Endothelial cell (in vitro differentiated cells): ENCODE data around the gene GARIN5A. TPM values are rescaled to one million over a fixed set of nuclear protein-coding genes. Genes with fewer than 3 reads are reported as not detected.

Experiments used
- DNase-seq: peaks from one replicate; pipeline ENCODE4 v3.0.0; 2021; ENCODE audit warnings: low spot score
- H3K27ac Mint-ChIP-seq: one replicate; pipeline ENCODE4 v1.8.0; 2021; ENCODE audit warnings: mixed read lengths, inconsistent platforms; ENCODE audit not compliant: unreplicated experiment
- H3K27me3 Mint-ChIP-seq: one replicate; pipeline ENCODE4 v1.8.0; 2021; ENCODE audit warnings: mild to moderate bottlenecking, moderate library complexity, mixed read lengths, inconsistent platforms; ENCODE audit not compliant: unreplicated experiment
- H3K36me3 Mint-ChIP-seq: one replicate; pipeline ENCODE4 v1.8.0; 2021; ENCODE audit warnings: mild to moderate bottlenecking, low read depth, mixed read lengths, inconsistent platforms; ENCODE audit not compliant: unreplicated experiment
- H3K4me1 Mint-ChIP-seq: one replicate; pipeline ENCODE4 v1.8.0; 2021; ENCODE audit warnings: mild to moderate bottlenecking, mixed read lengths, inconsistent platforms; ENCODE audit not compliant: unreplicated experiment
- H3K4me3 Mint-ChIP-seq: one replicate; pipeline ENCODE4 v1.8.0; 2021; ENCODE audit warnings: mild to moderate bottlenecking, mixed read lengths, inconsistent platforms; ENCODE audit not compliant: unreplicated experiment
- H3K9me3 Mint-ChIP-seq: one replicate; pipeline ENCODE4 v1.8.0; 2021; ENCODE audit warnings: mixed read lengths, inconsistent platforms; ENCODE audit not compliant: unreplicated experiment
- CTCF ChIP-seq: fragments of 200-600 bp; sonication (generic); IDR thresholded peaks from one replicate; pipeline ENCODE4 v1.5.0; 2021; ENCODE audit warnings: antibody characterized with exemption; ENCODE audit not compliant: unreplicated experiment
- total RNA-seq: library from RNA; stranded (reverse); fragmentation: NEBNext Ultra II Directional; extraction: Animal tissue kit (Norgen Biotek cat#: 25700); gene quantifications from one replicate; pipeline ENCODE4 v1.2.1, GENCODE V29; 2021; ENCODE audit not compliant: unreplicated experiment

Gene GARIN5A
- total RNA-seq, 1 donor from 2014 or later, result not detected

GRCh38 chr19:50434525-50434924 lies 42.1 kb downstream of the GARIN5A start:
- Mint-ChIP-seq H3K4me3 (no peak overlapping the region), H3K4me1 (peaks cover 4% of the 10 kb centered on the region), H3K27ac (no peak overlapping the region), H3K9me3 (peaks cover 13% of the 10 kb centered on the region), H3K36me3 (no peaks in the 10 kb centered on the region), H3K27me3 (peaks cover 16% of the 10 kb centered on the region)
- no peak for TF ChIP-seq CTCF
- no peak for DNase-seq

- Mint-ChIP-seq H3K36me3 (no peaks in the 10 kb centered on the region), H3K27ac (no peak overlapping the region), H3K4me1 (peaks cover 4% of the 10 kb centered on the region), H3K4me3 (peak overlapping the region; percentile 83), H3K9me3 (peaks cover 7% of the 10 kb centered on the region), H3K27me3 (peaks cover 14% of the 10 kb centered on the region)
- TF ChIP-seq CTCF, result no peak
- no peak for DNase-seq
These were observed 43.2 kb downstream of the GARIN5A start for GRCh38 chr19:50433201-50434180.

- Mint-ChIP-seq H3K4me1 (peaks cover 4% of the 10 kb centered on the region), H3K27me3 (peaks cover 14% of the 10 kb centered on the region), H3K9me3 (peaks cover 4% of the 10 kb centered on the region), H3K36me3 (no peaks in the 10 kb centered on the region), H3K27ac (peak within 1 kb of the TSS; percentile 86), H3K4me3 (peak within 1 kb of the TSS; percentile 89)
- TF ChIP-seq CTCF, result no peak
- peak; percentile 38 for DNase-seq
These were observed 44.2 kb downstream of the GARIN5A start, which contains the start of gene MYBPC2 for GRCh38 chr19:50432221-50433028. TSS of gene MYBPC2 (plus strand) at chr19:50432892. CDS start at chr19:50432954, 62 bp downstream.

- H3K36me3 Mint-ChIP-seq, result no peaks in the 10 kb centered on the region
- peaks cover 4% of the 10 kb centered on the region for H3K9me3 Mint-ChIP-seq
- H3K4me1 Mint-ChIP-seq, result peaks cover 4% of the 10 kb centered on the region
- H3K27ac Mint-ChIP-seq, result peak overlapping the region; percentile 86
- DNase-seq, result peak; percentile 94
- peak overlapping the region; percentile 89 for H3K4me3 Mint-ChIP-seq
- H3K27me3 Mint-ChIP-seq, result peaks cover 12% of the 10 kb centered on the region
- TF ChIP-seq CTCF, result no peak
These were observed 45.1 kb downstream of the GARIN5A start for GRCh38 chr19:50431343-50432220.
